ENCODE results near the gene SLC4A5. TPM values are rescaled to one million over a fixed set of nuclear protein-coding genes. Genes with fewer than 3 reads are reported as not detected.
A peak's percentile ranks its signal among the peaks of the same experiment; 100 is the strongest.

Gene SLC4A5
- total and polyA plus RNA-seq, 11 donors = 0.36 to 4.1 (median 1.6) TPM

DNA sequence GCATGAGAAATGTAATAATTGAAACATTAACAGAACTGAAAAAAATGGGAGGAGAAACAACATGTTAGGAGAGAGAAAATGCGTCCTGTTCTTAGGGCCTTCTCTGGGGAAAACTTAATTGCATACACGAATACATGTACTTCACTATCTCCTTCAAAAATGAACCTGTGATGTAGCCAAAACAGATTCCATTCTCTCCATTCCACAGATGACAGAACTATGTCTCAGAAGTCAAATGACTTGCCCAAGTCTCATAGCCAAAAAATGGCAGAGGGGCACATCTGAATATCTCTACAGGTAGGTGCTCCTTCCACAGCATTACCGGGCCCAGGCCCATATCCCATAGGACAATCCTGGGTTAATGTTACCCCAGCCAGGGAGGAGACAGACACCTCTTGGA lies 40.8 kb upstream of the SLC4A5 start:
- no peak for DNase-seq
- Histone ChIP-seq H3K4me1 (peaks cover 2 to 100% (median 79%) of the 10 kb centered on the region in 12 donors), H3K27ac (peak overlapping the region in 7 of 12 donors; percentile 3 to 43 (median 32)), H3K4me3 (no peak overlapping the region), H3K9me3 (no peaks in the 10 kb centered on the region), H3K36me3 (peaks cover 0 to 13% (median 2%) of the 10 kb centered on the region in 9 donors), H3K27me3 (no peaks in the 10 kb centered on the region)
- intact Hi-C loops (cut with DNase I) = no loop called here
- TF ChIP-seq CTCF (IDR thresholded peaks at IDR 0.05) = no peak
- TF ChIP-seq POLR2A (IDR thresholded peaks at IDR 0.05) = no peak
- no peak for ATAC-seq
- 47 to 62% (median 56%) methylated on average over 3 of the region's 3 CpGs for WGBS, 4 donors

DNA sequence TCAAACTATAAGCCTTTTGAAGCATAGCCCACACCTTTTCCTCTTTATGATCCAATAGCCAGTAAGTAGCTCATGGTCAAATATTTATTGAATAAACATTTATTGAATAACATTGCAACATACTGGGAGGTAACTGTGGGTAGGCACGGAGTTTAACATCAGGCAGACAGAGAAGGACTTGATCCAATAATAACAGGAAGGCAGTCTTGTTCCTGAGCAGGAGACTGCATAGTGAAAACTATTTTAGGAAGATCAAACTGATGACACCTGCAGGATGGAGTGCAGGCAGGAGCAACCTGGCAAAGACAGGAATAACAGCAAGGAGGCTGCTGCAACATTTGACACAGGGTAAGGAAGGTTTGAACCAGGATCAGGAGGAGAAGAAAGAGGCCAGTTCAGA lies 40.0 kb upstream of the SLC4A5 start:
- Histone ChIP-seq H3K4me1 (peaks cover 2 to 98% (median 80%) of the 10 kb centered on the region in 12 donors), H3K4me3 (no peak overlapping the region), H3K27me3 (no peaks in the 10 kb centered on the region), H3K27ac (peak overlapping the region in 9 of 12 donors; percentile 17 to 43 (median 35)), H3K9me3 (no peaks in the 10 kb centered on the region), H3K36me3 (peaks cover 0 to 17% (median 2%) of the 10 kb centered on the region in 9 donors)
- intact Hi-C loops (cut with DNase I) = no loop called here
- WGBS, 4 donors = 7 to 13% (median 10%) methylated on average over 1 of the region's 1 CpG
- TF ChIP-seq POLR2A (IDR thresholded peaks at IDR 0.05) (no peak), CTCF (IDR thresholded peaks at IDR 0.05) (no peak)
- peak in 3 of 4 donors; percentile 12 to 43 (median 19) for ATAC-seq
- no peak for DNase-seq

DNA sequence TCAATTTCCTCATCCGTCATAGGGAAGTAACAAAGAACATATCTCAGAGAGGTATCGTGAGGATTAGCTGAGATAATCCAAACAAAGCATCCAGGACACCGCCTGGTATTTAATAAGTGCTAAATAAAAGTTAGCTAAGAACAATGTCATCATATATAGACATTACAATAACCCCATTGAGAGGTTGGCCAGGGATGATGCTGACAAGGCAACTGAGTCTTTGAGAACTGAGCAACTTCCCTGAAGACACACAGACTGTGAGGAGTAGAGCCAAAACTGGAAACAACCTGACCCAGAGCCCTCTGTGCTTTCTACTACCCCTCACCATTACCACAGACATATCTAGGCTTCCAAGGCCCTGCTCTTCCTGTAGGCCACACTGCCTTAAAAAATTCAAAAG lies 38.5 kb upstream of the SLC4A5 start:
- Histone ChIP-seq H3K27me3 (no peaks in the 10 kb centered on the region), H3K4me1 (peaks cover 2 to 83% (median 66%) of the 10 kb centered on the region in 12 donors), H3K9me3 (no peaks in the 10 kb centered on the region), H3K27ac (peak overlapping the region in 7 of 12 donors; percentile 7 to 52 (median 43)), H3K4me3 (no peak overlapping the region), H3K36me3 (peaks cover 0 to 32% (median 15%) of the 10 kb centered on the region in 9 donors)
- TF ChIP-seq POLR2A (IDR thresholded peaks at IDR 0.05) = no peak
- TF ChIP-seq CTCF (IDR thresholded peaks at IDR 0.05) = no peak
- intact Hi-C loops (cut with DNase I) = no loop called here
- no peak for ATAC-seq
- no peak for DNase-seq
- 90 to 95% (median 92%) methylated on average over 3 of the region's 3 CpGs for WGBS, 4 donors

GRCh38 chr2:74379851-74380789 lies 36.9 kb upstream of the SLC4A5 start, which contains the start of gene DCTN1:
Gene DCTN1 (minus strand): TSS chr2:74380311. CDS start chr2:74380037, 274 bp downstream.
- ATAC-seq = peak; percentile 75 to 90 (median 82)

More at GRCh38 chr2:74379851-74380789, 36.9 kb upstream of the SLC4A5 start, which contains the start of gene DCTN1:
- peak within 1 kb of the TSS in 10 of 12 donors; percentile 22 to 60 (median 46) for H3K4me3 ChIP-seq
- 18 to 25% (median 25%) methylated on average over 13 to 14 of the region's 14 CpGs for WGBS, 4 donors
- H3K9me3 ChIP-seq = no peaks in the 10 kb centered on the region
- peak within 1 kb of the TSS in 11 of 12 donors; percentile 32 to 81 (median 70) for H3K27ac ChIP-seq
- no peak for TF ChIP-seq CTCF (IDR thresholded peaks at IDR 0.05)
- no peak for TF ChIP-seq POLR2A (IDR thresholded peaks at IDR 0.05)
- H3K4me1 ChIP-seq = peaks cover 2 to 72% (median 57%) of the 10 kb centered on the region in 12 donors
- H3K27me3 ChIP-seq = no peaks in the 10 kb centered on the region
- intact Hi-C loops (cut with DNase I) = no loop called here
- peak in 4 of 5 donors; percentile 52 to 72 (median 56) for DNase-seq
- H3K36me3 ChIP-seq = peaks cover 0 to 38% (median 23%) of the 10 kb centered on the region in 9 donors

All from heart left ventricle (tissue), 16 donors.